DOHH2 (cell line): ENCODE results near the gene CALN1.

Source experiments
- H3F3A ChIP-seq: fragments of 200-600 bp; sonication (generic), shearing (Covaris generic); 2 replicates; pipeline ENCODE4 v1.6.0; 2016; ENCODE audit warnings: antibody characterized with exemption, mild to moderate bottlenecking; ENCODE audit not compliant: control insufficient read depth, insufficient read depth
- H3K27ac ChIP-seq: fragments of 200-600 bp; sonication (generic); 2 replicates; pipeline ENCODE4 v1.5.1; 2014; ENCODE audit warnings: low read depth, mild to moderate bottlenecking, low read length, moderate library complexity
- H3K27me3 ChIP-seq: fragments of 200-600 bp; sonication (generic); 2 replicates; pipeline ENCODE4 v1.6.1; 2014; ENCODE audit warnings: mild to moderate bottlenecking, low read length, mixed read lengths; ENCODE audit not compliant: control insufficient read depth
- H3K36me3 ChIP-seq: fragments of 200-600 bp; sonication (generic); 2 replicates; pipeline ENCODE4 v1.6.1; 2014; ENCODE audit warnings: mild to moderate bottlenecking, low read length, moderate library complexity, mixed read lengths; ENCODE audit not compliant: control insufficient read depth
- H3K4me1 ChIP-seq: fragments of 200-600 bp; sonication (generic); 2 replicates; pipeline ENCODE4 v1.6.1; 2014; ENCODE audit warnings: mild to moderate bottlenecking, low read length, mixed read lengths; ENCODE audit not compliant: control insufficient read depth
- H3K4me2 ChIP-seq: fragments of 200-600 bp; sonication (generic); 2 replicates; pipeline ENCODE4 v1.6.0; 2014; ENCODE audit warnings: mild to moderate bottlenecking, low read length, moderate library complexity
- H3K4me3 ChIP-seq: fragments of 200-600 bp; sonication (generic); 2 replicates; pipeline ENCODE4 v1.5.1; 2014; ENCODE audit warnings: mild to moderate bottlenecking, low read length, mixed read lengths
- H3K79me2 ChIP-seq: fragments of 200-600 bp; sonication (generic); 2 replicates; pipeline ENCODE4 v1.6.1; 2014; ENCODE audit warnings: mild to moderate bottlenecking, low read length, mixed read lengths; ENCODE audit not compliant: control insufficient read depth
- H3K9me2 ChIP-seq: fragments of 200-600 bp; sonication (generic); replicated peaks from 2 replicates; pipeline ENCODE4 v1.6.1; 2014; ENCODE audit warnings: mild to moderate bottlenecking, low read length, mixed read lengths; ENCODE audit not compliant: control insufficient read depth
- H3K9me3 ChIP-seq: fragments of 200-600 bp; sonication (generic); 2 replicates; pipeline ENCODE4 v1.6.1; 2014; ENCODE audit warnings: antibody characterized with exemption, low read length, mixed read lengths; ENCODE audit not compliant: control insufficient read depth, insufficient read depth
- H4K20me1 ChIP-seq: fragments of 200-600 bp; sonication (generic); 2 replicates; pipeline ENCODE4 v1.6.0; 2014; ENCODE audit warnings: low read depth, mild to moderate bottlenecking, antibody characterized with exemption, low read length, moderate library complexity; ENCODE audit not compliant: control insufficient read depth, insufficient read depth
- EZH2phosphoT487 ChIP-seq: fragments of 200-600 bp; sonication (generic); IDR thresholded peaks from 2 replicates; pipeline ENCODE4 v1.6.1; 2017; ENCODE audit warnings: borderline replicate concordance, mild to moderate bottlenecking, antibody characterized with exemption, low read length, moderate library complexity, mixed read lengths
- TF ChIP-seq, protein P1 (sequence below): fragments of 200-600 bp; sonication (generic); IDR thresholded peaks from one replicate; pipeline ENCODE4 v1.5.1; 2014; ENCODE audit warnings: antibody characterized with exemption, mild to moderate bottlenecking, low read depth, low read length; ENCODE audit not compliant: poor library complexity, severe bottlenecking

CALN1 gene

DNA sequence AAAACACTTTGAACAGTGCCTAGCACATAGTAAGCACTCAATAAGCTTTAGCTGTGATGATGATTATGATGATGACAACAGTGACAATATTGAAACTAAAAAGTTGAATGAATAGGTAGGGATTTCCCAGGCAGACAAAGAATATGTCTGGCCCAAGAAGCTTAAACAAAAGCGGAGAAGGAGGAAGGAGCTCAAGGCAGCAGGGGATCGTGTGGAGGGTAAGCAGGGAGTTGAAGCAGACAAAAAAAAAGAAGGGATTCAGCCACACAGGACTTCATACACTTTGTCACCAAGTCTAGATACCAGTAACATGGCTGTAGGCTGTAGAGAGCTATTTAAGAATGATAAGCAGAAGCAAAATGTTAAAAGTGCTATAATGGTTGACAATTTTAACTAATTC lies 144.0 kb downstream of the CALN1 start:
- TF ChIP-seq, protein P1, sequence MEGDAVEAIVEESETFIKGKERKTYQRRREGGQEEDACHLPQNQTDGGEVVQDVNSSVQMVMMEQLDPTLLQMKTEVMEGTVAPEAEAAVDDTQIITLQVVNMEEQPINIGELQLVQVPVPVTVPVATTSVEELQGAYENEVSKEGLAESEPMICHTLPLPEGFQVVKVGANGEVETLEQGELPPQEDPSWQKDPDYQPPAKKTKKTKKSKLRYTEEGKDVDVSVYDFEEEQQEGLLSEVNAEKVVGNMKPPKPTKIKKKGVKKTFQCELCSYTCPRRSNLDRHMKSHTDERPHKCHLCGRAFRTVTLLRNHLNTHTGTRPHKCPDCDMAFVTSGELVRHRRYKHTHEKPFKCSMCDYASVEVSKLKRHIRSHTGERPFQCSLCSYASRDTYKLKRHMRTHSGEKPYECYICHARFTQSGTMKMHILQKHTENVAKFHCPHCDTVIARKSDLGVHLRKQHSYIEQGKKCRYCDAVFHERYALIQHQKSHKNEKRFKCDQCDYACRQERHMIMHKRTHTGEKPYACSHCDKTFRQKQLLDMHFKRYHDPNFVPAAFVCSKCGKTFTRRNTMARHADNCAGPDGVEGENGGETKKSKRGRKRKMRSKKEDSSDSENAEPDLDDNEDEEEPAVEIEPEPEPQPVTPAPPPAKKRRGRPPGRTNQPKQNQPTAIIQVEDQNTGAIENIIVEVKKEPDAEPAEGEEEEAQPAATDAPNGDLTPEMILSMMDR, result no peak
- TF ChIP-seq EZH2phosphoT487, result no peak
- no peak overlapping the region for H3K4me2 ChIP-seq

DNA sequence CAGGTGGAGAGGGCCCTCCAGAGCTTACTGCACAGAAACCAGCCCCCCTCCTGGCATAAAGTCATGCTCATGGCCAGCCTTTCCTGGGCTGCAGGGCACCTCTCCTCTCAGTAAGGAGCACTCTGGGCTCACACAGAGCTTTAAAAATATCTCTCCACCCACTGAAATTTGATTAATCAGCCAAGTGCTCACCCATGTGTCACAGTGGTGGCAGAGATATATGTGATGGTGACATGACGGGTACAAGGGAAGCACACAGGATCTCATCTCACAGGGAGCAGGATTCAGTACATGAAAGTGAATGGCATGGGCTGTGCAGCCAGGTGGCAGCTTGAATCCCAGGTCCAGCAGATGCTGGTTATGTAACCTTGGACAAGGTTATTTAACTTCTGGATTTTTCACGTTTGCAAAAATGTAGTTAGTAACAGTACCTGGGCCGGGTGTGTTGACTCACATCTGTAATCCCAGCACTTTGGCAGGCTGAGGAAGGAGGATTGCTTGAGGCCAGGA lies 144.8 kb downstream of the CALN1 start:
- Histone ChIP-seq H4K20me1 (no peaks in the 10 kb centered on the region), H3K27ac (no peak overlapping the region), H3K79me2 (no peaks in the 10 kb centered on the region), H3K4me2 (no peak overlapping the region), H3K9me2 (no peaks in the 10 kb centered on the region), H3F3A (no peaks in the 10 kb centered on the region), H3K4me1 (no peaks in the 10 kb centered on the region), H3K4me3 (no peak overlapping the region), H3K9me3 (no peaks in the 10 kb centered on the region), H3K27me3 (no peaks in the 10 kb centered on the region), H3K36me3 (no peaks in the 10 kb centered on the region)
- TF ChIP-seq, protein P1, result no peak
- TF ChIP-seq EZH2phosphoT487, result no peak

More for the DNA sequence above, 144.0 kb downstream of the CALN1 start:
- no peaks in the 10 kb centered on the region for H3K27me3 ChIP-seq
- H3K9me3 ChIP-seq, result no peaks in the 10 kb centered on the region
- no peaks in the 10 kb centered on the region for H3K4me1 ChIP-seq
- no peaks in the 10 kb centered on the region for H3K36me3 ChIP-seq
- no peak overlapping the region for H3K27ac ChIP-seq
- no peaks in the 10 kb centered on the region for H3K9me2 ChIP-seq
- H3K79me2 ChIP-seq, result no peaks in the 10 kb centered on the region
- no peaks in the 10 kb centered on the region for H3F3A ChIP-seq
- no peak overlapping the region for H3K4me3 ChIP-seq
- no peaks in the 10 kb centered on the region for H4K20me1 ChIP-seq

DNA sequence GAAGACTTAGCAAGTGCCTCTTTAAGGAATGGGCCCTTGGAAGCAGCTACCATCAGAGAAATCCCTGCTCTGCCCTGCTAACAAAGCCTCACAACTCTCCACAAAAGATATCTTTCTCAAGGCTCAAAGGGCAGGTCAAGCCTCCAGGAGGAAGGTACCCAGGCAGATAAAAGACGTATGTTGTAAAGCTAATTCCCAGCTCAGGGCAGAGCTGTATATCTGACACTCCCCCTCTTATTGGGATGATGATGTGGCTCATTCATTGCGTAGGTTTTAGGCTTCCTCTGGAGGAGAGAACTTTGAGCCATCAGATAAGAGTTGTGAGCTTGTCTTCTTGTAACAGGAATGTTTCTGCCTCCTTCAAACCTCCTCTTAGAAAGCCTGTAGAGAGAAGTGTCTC lies 145.4 kb downstream of the CALN1 start:
- no peak for TF ChIP-seq EZH2phosphoT487
- TF ChIP-seq, protein P1, result no peak
- no peaks in the 10 kb centered on the region for H4K20me1 ChIP-seq
- no peak overlapping the region for H3K4me3 ChIP-seq
- H3K9me2 ChIP-seq, result no peaks in the 10 kb centered on the region
- no peaks in the 10 kb centered on the region for H3K79me2 ChIP-seq
- H3K4me1 ChIP-seq, result no peaks in the 10 kb centered on the region
- no peak overlapping the region for H3K4me2 ChIP-seq
- no peaks in the 10 kb centered on the region for H3K36me3 ChIP-seq
- H3K27ac ChIP-seq, result no peak overlapping the region
- no peaks in the 10 kb centered on the region for H3K9me3 ChIP-seq
- no peaks in the 10 kb centered on the region for H3K27me3 ChIP-seq
- no peaks in the 10 kb centered on the region for H3F3A ChIP-seq
